Measurements from ENCODE around the gene LRRC14B. TPM values are rescaled to one million over a fixed set of nuclear protein-coding genes. Genes with fewer than 3 reads are reported as not detected.

LRRC14B gene
- total RNA-seq, 4 donors from 2014 or later: 11.6 to 39.0 (median 27.2) TPM

Other genes with a start within 250 kb of the LRRC14B start
- gene PLEKHG4B, start 99.3 kb upstream of the LRRC14B start, total RNA-seq: not detected
- 10 to 100 TPM in 1 of 4 donors, 1 to 10 TPM in 3; 5.7 to 11.1 (median 7.8) TPM for gene CCDC127, start 26.7 kb downstream of the LRRC14B start, total RNA-seq
- gene SDHA, start 26.8 kb downstream of the LRRC14B start, total RNA-seq: 100 to 1,000 TPM; 146 to 277 (median 207) TPM
- 10 to 100 TPM; 34.1 to 53.3 (median 43.0) TPM for gene PDCD6, start 80.2 kb downstream of the LRRC14B start, total RNA-seq
- 1 to 10 TPM in 1 of 4 donors, under 1 TPM in 2, not detected in 1; 0.05 to 1.3 (median 0.18) TPM for gene AHRR, start 130.2 kb downstream of the LRRC14B start, total RNA-seq